Stimulated activated CD8-positive, alpha-beta memory T cell treated with anti-CD3 and anti-CD28 coated beads, Interleukin-12 subunit alpha, Interleukin-12 subunit beta, amount 100 ng/mL, for 4 hours (primary cell): ENCODE results near the gene SHISAL2A.

Source experiments
- DNase-seq: peaks from one replicate; pipeline ENCODE4 v3.0.0-alpha.2; 2020; ENCODE audit warnings: low read depth

Gene SHISAL2A

GRCh38 chr1:52632732-52633290 is at the start of gene SHISAL2A:
Gene SHISAL2A (plus strand): TSS chr1:52633168. CDS start chr1:52633494, 326 bp downstream.
- DNase-seq, result peak; percentile 55

GRCh38 chr1:52585474-52585873 is 47.5 kb upstream of the SHISAL2A start:
- no peak for DNase-seq

GRCh38 chr1:52588027-52588426 is 44.9 kb upstream of the SHISAL2A start:
- no peak for DNase-seq

GRCh38 chr1:52588535-52588934 is 44.4 kb upstream of the SHISAL2A start:
- no peak for DNase-seq

GRCh38 chr1:52590266-52590665 is 42.7 kb upstream of the SHISAL2A start:
- no peak for DNase-seq

GRCh38 chr1:52592637-52593323 is 40.2 kb upstream of the SHISAL2A start:
- DNase-seq, result no peak

- no peak for DNase-seq
Measured at GRCh38 chr1:52593495-52593894, 39.5 kb upstream of the SHISAL2A start.

- DNase-seq, result no peak
Measured at GRCh38 chr1:52595061-52595460, 37.9 kb upstream of the SHISAL2A start.

- no peak for DNase-seq
Measured at GRCh38 chr1:52597912-52598311, 35.1 kb upstream of the SHISAL2A start.

GRCh38 chr1:52598729-52599128 is 34.2 kb upstream of the SHISAL2A start:
- DNase-seq, result no peak

- DNase-seq, result no peak
Measured at GRCh38 chr1:52599236-52599635, 33.7 kb upstream of the SHISAL2A start.

- no peak for DNase-seq
Measured at GRCh38 chr1:52600533-52601179, 32.3 kb upstream of the SHISAL2A start.

- no peak for DNase-seq
Measured at GRCh38 chr1:52601519-52601918, 31.4 kb upstream of the SHISAL2A start.

- DNase-seq, result peak; percentile 39
Measured at GRCh38 chr1:52601991-52602855, 30.7 kb upstream of the SHISAL2A start, which contains the start of gene GPX7. Gene GPX7 (plus strand): TSS chr1:52602371. CDS start chr1:52602410, 39 bp downstream.

GRCh38 chr1:52602856-52603600 is 29.9 kb upstream of the SHISAL2A start:
- DNase-seq, result no peak

- DNase-seq, result no peak
Measured at GRCh38 chr1:52603630-52604029, 29.3 kb upstream of the SHISAL2A start.

GRCh38 chr1:52604063-52604770 is 28.8 kb upstream of the SHISAL2A start:
- DNase-seq, result no peak

GRCh38 chr1:52613636-52614373 is 19.2 kb upstream of the SHISAL2A start:
- no peak for DNase-seq

GRCh38 chr1:52614671-52615070 is 18.3 kb upstream of the SHISAL2A start:
- no peak for DNase-seq

GRCh38 chr1:52615489-52616042 is 17.4 kb upstream of the SHISAL2A start:
- DNase-seq, result no peak
